Endothelial cell of umbilical vein (primary cell): ENCODE measurements around the gene LPCAT3.

ENCODE experiments used
- CTCF ChIP-seq, 2 donors: IDR thresholded peaks; 1 replicate in 1 of 2; 2 replicates in 1 of 2; pipeline ENCODE4 v1.5.1; 2011; ENCODE audit warnings: low read length in 2 of 2, mild to moderate bottlenecking in 2 of 2, moderate library complexity in 2 of 2, control low read depth in 1 of 2, inconsistent platforms in 1 of 2, low read depth in 1 of 2; ENCODE audit not compliant: insufficient read depth in 1 of 2; ENCODE audit errors: extremely low read depth in 1 of 2
- EZH2 ChIP-seq: IDR thresholded peaks from 2 replicates; pipeline ENCODE4 v1.6.1; 2012; ENCODE audit warnings: borderline replicate concordance, low read depth, mild to moderate bottlenecking, moderate library complexity, low read length, inconsistent platforms; ENCODE audit not compliant: severe bottlenecking
- MYC ChIP-seq: IDR thresholded peaks from one replicate; pipeline ENCODE4 v1.6.1; 2011; ENCODE audit warnings: mild to moderate bottlenecking, low read depth, low read length
- POLR2A ChIP-seq: IDR thresholded peaks from 2 replicates; pipeline ENCODE4 v1.6.1; 2012; ENCODE audit warnings: low read depth, mild to moderate bottlenecking, control low read depth, low read length

DNA sequence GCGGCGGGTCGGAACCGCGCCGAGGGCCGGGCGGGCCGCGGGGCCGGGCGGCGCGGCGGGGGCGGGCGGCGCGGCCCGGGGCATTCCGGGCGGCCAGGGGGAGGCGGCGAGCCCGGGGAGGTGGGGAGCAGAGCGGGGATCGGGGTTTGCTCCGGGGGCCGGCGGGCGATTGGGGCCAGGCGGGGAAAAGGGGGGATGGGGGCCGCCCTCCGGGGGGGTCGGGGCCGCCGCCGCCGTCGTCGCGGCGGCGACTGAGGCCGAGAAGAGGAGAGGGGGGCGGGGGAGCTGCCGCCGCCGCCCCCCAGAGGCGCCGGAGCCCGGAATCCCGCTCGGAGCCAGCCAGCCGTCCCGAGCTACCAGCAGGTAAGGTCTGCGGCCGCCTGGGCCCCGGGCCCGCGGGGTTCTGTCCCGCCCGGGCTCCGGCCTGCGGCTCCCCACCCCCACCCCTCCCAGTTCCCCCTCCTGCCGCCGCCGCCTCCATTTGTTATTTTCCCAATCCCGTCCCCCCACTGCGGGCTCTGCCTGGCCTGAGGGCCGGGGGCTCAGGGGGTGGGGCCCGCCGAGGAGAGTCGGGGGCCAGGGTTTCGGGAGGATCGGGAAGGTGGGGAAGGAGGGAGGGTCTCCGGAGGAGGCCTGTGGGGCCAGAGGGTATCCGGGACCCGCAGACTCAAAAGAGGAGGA lies 90.1 kb downstream of the LPCAT3 start:
- TF ChIP-seq MYC = no peak
- TF ChIP-seq CTCF (IDR thresholded peaks at IDR 0.05; ENCODE audit: extremely low read depth in 1 of 2, insufficient read depth in 1 of 2, low read depth in 1 of 2, low read length in 2 of 2) = no peak
- TF ChIP-seq POLR2A = no peak
- no peak for TF ChIP-seq EZH2
